ENCODE data around the gene FOXA3.

DNA sequence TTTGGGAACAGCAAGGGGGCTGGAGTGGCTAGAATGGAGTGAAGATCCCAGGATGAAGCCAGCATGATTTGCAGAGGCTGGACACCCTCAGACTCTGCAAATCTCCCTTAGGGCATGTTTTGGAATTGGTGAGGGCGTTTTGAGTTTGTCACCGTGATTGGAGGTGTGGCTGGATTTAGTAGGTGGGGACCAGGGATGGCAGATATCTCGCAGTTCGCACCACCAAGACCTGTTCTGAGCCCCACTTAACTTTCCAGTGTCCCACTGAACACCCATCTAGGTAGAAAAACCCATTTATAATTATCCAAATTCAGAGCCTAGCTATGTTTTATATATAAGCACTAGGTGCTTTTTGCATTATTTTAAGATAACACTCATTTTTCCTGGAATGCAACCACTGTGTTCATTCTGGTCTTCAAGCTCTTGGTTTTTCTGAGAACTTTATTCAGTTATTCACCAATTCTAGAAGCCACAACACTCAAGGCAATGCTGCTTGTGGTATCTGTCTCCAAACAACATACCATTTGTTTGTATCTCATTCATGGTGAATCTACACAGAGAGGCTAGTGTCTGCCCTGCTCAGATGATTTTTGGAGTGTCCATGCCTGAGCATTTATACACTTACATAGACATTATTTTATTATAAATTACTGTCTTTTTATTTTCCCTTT, 53.4 kb downstream of the FOXA3 start:
- TF ChIP-seq, protein P1, sequence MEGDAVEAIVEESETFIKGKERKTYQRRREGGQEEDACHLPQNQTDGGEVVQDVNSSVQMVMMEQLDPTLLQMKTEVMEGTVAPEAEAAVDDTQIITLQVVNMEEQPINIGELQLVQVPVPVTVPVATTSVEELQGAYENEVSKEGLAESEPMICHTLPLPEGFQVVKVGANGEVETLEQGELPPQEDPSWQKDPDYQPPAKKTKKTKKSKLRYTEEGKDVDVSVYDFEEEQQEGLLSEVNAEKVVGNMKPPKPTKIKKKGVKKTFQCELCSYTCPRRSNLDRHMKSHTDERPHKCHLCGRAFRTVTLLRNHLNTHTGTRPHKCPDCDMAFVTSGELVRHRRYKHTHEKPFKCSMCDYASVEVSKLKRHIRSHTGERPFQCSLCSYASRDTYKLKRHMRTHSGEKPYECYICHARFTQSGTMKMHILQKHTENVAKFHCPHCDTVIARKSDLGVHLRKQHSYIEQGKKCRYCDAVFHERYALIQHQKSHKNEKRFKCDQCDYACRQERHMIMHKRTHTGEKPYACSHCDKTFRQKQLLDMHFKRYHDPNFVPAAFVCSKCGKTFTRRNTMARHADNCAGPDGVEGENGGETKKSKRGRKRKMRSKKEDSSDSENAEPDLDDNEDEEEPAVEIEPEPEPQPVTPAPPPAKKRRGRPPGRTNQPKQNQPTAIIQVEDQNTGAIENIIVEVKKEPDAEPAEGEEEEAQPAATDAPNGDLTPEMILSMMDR (IDR thresholded peaks at IDR 0.05 in 2 of 3, conservative IDR thresholded peaks at IDR 0.05 in 1 of 3; ENCODE audit: control insufficient read depth in 2 of 3, extremely low read depth in 1 of 3, insufficient read depth in 1 of 3, low read depth in 3 of 3, low read length in 3 of 3): no peak
- TF ChIP-seq ZNF24 (IDR thresholded peaks at IDR 0.05) (no peak), NFYB (IDR thresholded peaks at IDR 0.05; ENCODE audit: insufficient read depth, low read depth, low read length) (no peak), NR2C2 (IDR thresholded peaks at IDR 0.05; ENCODE audit: borderline replicate concordance, control insufficient read depth, insufficient read length, low read depth) (no peak), NRF1 (conservative IDR thresholded peaks at IDR 0.05; ENCODE audit: low read depth, low read length) (no peak), CHD1 (IDR thresholded peaks at IDR 0.05; ENCODE audit: low read depth, low read length) (no peak)
- TF ChIP-seq, protein P2, sequence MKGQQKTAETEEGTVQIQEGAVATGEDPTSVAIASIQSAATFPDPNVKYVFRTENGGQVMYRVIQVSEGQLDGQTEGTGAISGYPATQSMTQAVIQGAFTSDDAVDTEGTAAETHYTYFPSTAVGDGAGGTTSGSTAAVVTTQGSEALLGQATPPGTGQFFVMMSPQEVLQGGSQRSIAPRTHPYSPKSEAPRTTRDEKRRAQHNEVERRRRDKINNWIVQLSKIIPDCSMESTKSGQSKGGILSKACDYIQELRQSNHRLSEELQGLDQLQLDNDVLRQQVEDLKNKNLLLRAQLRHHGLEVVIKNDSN (IDR thresholded peaks at IDR 0.05; ENCODE audit: borderline replicate concordance, extremely low read length, insufficient read depth, low read depth, low read length): no peak
- TF ChIP-seq, protein P3, sequence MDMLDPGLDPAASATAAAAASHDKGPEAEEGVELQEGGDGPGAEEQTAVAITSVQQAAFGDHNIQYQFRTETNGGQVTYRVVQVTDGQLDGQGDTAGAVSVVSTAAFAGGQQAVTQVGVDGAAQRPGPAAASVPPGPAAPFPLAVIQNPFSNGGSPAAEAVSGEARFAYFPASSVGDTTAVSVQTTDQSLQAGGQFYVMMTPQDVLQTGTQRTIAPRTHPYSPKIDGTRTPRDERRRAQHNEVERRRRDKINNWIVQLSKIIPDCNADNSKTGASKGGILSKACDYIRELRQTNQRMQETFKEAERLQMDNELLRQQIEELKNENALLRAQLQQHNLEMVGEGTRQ (IDR thresholded peaks at IDR 0.05; ENCODE audit: borderline replicate concordance, low read depth, low read length): no peak

All from GM12878 (cell line).